HG03095 (cell line): ENCODE results near the gene FDX2.

Source experiments
- ATAC-seq: cut with Tn5 transposase; IDR thresholded peaks from one replicate; pipeline ENCODE4 v1.9.1; 2021; ENCODE audit warnings: moderate library complexity; ENCODE audit not compliant: unreplicated experiment

Gene FDX2

GRCh38 chr19:10332965-10333757 lies 17.3 kb upstream of the FDX2 start, which contains the start of gene RAVER1:
RAVER1 (minus strand) TSS chr19:10333529; CDS start chr19:10333507, 22 bp downstream.
- ATAC-seq, result peak; percentile 71

- no peak for ATAC-seq
Measured at GRCh38 chr19:10332158-10332964, 16.5 kb upstream of the FDX2 start.

DNA sequence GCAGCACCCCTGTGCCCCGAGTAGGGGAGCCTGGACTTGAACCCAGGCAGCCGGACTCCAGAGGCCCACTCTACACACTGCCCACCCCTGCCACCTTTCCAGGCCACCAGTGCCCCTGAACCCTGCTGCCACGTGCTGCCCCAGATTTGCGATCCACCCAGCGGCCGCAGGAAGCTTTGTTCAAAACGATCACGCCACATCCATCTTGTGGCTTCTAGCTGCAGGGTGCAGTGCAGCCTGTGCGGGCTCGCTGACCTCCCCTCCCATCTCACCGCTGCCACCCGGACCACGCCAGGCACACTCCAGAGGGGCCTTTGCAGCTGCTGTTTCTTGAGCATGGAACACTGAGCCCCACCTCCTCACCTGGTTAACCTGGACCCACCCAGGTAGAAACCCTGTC lies 13.7 kb upstream of the FDX2 start:
- no peak for ATAC-seq

DNA sequence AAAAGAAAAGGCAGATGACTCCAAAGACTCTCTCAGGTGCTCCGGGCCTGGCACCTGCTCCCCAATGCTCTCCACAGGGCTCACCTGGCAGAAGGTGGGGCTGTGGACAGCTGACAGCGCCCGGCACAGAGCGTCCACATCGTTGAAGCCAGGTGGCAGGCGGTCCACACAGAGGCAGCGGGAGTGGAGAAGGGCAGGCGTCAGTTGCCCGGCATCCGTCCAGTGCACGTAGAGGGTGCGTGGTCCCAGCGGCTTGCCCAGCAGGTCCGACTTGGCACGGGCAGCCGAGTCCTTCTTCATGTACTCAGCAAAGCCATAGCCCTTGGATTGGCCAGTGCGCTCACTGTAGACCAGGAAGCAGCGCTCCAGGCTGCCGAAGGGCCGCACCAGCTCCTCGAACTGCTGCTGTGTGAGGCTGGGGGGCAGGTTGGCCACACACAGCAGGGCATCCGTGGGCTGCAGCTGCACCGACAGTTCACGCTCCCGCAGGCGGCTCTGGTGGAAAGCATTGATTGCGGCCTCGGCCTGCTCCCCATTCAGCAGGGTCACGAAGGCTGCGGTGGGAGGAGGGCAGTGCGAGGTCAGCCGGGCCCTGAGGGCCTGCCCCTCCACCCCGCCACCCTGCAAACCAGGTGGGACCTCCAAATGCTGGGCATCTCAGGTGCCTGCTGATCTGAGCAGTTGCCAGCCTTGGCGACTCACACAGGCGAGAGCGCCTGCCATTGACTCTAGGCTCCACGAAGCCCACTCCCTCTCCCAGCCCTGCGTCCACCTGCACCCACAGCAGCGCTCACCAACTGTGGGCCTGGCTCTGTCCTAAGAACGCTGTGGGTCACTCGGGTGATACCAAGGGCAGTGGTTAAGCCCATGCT lies 13.0 kb upstream of the FDX2 start:
- no peak for ATAC-seq

DNA sequence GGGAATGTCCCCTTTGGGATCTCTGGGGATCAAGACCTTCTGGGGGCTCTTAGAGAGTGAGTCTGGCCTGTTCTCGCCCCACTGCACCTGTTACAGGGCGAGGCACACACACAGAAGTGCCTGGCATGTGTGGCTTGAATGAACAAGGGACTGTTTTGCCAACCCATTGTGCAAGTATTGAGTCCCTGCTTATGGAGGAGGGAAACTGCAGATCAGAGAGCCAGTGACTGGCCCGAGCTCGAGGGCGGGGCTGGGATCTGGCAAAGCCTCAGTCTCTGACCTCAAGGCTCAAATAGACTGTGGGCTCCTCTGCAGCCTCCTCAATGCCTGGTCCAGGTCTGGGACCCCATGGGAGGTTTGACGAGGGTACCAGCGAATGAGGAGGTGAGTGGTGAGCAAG lies 12.0 kb upstream of the FDX2 start:
- no peak for ATAC-seq

DNA sequence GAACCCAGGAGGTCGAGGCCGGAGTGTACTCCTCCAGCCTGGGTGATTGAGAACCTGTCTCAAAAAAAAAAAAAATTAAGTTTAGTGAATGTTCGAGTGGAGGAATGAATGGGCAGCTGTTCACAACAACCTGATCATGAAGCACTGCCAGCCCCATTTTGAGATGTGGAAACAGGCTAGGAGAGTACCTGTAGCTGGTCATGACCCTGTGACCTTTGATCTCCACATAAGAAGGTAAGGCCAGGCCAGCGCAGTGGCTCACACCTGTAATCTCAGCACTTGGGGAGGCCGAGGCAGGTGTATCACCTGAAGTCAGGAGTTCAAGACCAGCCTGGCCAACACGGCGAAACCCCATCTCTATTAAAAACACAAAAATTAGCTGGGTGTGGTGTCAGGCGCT lies 9.9 kb upstream of the FDX2 start:
- no peak for ATAC-seq

GRCh38 chr19:10321874-10322835 lies 6.3 kb upstream of the FDX2 start:
- no peak for ATAC-seq

DNA sequence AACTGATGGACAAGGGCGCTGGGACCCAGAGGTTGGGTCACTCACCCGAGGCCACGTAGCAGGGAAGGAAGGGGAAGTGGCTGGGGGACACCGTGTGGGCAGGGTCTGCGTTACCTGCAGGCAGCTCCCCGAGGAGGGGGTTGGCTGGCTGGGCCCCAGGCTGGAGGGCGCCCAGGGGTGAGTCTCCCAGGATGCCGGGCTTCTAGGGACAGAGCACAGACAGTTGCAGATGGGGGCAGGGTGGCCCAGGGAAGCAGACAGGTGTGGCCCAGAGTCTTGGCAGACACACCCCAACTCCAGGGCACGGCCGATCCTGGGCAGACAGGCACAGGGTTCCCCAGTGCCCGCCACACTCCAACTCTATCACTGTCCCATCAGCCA lies 5.6 kb upstream of the FDX2 start:
- no peak for ATAC-seq

- ATAC-seq, result no peak
Measured at GRCh38 chr19:10320602-10321416, 5.0 kb upstream of the FDX2 start.

DNA sequence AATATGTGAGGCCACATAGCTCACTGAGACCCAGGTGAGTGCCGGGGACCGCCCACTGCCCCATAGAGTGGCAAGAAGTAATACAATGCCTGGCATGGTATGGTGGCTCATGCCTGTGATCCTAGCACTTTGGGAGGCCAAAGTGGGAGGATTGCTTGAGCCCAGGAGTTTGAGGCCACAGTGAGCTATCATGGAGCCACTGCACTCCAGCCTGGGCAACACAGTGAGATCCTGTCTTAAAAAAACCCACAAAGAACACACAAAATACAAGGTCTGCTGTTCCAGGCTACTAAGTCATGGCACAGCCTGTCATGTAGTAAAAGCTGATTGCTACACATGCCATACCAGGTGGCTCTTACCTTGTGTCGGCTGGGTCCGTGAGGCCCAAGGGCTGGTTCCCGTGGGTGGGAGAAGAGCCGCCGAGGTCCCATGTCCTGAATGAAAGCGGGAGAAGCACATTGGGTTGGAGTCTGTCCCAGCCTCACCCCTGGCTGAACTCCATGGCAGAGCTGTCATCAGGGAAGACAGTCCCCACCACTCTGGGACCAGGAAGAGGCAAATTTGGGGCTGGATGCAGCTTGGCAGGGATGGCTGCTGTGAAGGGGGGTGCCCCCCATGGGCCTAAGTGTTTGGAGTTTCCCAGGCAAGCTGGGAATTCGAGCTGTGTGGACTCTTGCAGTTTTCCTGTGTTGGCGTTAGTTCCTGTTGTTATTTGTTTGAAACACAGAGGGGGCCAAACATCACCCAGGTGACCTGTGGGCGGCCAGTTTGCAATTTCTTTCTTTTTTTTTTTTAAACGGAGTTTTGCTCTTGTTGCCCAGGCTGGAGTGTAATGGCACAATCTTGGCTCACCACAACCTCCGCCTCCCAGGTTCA lies 3.2 kb upstream of the FDX2 start:
- no peak for ATAC-seq

DNA sequence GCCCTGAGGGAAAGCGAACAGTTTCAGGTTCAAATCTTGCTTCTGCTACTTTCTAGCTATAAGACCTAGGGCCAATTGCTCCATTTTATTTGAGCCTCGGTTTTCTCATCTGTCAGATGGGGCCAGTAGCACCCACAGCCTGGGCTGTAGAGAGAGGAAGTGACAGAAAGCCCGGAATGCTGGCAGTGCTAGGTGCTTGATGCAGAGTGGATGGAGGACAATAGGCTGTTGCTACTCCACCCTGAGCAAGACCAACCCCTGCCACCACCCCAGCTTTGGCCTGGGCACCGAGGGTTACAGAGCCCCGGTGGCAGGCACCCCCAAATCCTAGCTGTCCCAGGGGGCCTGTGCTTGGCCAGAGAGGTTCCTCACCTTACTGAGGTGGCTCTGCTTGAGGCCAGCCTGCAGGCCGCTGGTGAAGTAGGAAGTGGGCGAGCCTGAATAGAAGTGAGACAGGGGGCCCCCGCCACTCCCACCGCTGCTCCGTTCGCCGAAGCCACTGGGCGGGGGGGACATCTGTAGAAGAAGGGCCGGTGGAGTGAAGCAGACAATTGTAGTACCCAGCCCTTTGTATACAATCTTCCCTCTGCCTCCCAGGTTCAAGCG lies 2.1 kb upstream of the FDX2 start:
- ATAC-seq, result no peak

- ATAC-seq, result no peak
Measured at GRCh38 chr19:10317045-10317856, 1.4 kb upstream of the FDX2 start.

DNA sequence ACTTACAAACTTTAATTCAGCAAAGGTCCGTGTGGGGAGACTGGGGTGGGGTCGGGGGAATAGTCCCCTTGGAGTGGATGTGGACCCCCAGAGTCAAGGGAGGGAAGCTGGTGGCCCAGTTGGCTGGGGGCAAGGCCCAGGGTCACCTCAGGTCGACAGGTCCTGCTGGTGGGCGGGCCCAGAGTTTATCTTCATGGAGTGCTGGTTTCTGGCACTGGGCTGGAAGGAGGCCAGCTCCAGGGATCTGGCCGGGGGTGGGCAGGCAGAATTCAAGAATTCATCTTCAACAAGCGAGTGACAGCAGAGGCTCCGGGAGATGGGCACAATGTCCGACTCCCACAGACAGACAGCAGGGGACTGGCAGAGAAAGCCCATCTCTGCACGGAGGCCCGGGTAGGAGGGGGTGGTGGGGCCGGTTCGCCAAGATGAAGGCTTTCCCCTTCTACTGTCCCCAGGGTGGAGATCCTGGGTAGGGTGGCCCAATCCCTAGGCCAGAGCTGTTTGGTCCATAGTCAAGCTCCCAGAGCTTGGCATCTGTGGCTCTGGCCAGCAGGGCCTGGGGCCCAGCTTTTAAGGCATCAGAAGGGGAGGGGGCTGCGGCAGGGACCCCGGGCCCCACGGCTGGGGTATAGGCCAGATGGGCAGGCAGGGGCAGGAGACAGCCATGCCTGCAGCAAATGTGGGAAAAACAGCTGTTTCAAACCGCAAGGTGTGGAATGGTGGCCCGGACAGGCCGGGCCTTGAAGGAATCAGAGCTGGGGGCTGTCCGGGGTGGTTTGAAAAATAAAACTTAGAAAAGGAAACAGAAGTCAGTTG lies 622 bp upstream of the FDX2 start:
- ATAC-seq, result no peak

DNA sequence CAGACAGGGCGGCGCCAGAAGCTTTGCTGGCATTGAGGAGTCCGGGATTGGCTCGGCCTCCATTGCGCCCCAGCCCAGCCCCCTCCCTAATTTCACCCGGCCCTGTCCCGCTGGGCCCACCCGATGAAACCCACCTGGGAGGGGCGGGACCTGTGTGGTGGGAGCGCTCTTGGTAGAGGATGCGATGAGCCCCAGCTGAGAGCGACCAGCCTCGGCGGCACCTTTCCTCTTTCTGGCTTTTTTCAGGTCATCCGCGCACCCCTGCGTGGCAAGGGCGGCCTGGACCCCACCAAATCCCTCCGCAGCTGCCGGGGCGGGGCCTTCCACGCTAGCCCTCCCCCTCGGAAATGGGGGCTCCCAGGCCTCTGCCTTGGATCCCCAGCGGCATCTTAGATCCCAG lies 6.4 kb downstream of the FDX2 start, which contains the start of gene ZGLP1:
Gene ZGLP1 (minus strand): TSS at position 393 of the 400 bp plus-strand sequence.
- no peak for ATAC-seq

- ATAC-seq, result no peak
Measured at GRCh38 chr19:10306327-10306726, 9.5 kb downstream of the FDX2 start.

GRCh38 chr19:10305139-10305806 lies 10.5 kb downstream of the FDX2 start:
- no peak for ATAC-seq
